HEK293 (cell line): ENCODE results near the gene SOX18.

Source experiments
- CTCF ChIA-PET: fragments of 350-600 bp; formaldehyde crosslinking; extraction: SDS; loops from one replicate; lab custom pipeline; 2021; ENCODE audit warnings: antibody characterized with exemption; lab: Yijun Ruan, JAX
- POLR2A ChIA-PET: fragments of 300-600 bp; formaldehyde crosslinking; extraction: SDS; loops from one replicate; lab custom pipeline; 2020; ENCODE audit warnings: antibody characterized with exemption, inconsistent platforms; lab: Yijun Ruan, JAX
- H3K27ac ChIP-seq: fragments of 200-500 bp; sonication (Bioruptor generic); 2 replicates; pipeline ENCODE4 v1.5.1; 2014; ENCODE audit warnings: low read depth, low read length, control low read depth, inconsistent platforms; ENCODE audit errors: extremely low read depth
- H3K36me3 ChIP-seq, 2 experiments: fragments of 200-500 bp in 1 of 2; sonication (Bioruptor generic) in 1 of 2; 1 replicate in 1 of 2; 2 replicates in 1 of 2; pipeline ENCODE4 v1.5.1; 2014 to 2017; ENCODE audit warnings: inconsistent platforms in 2 of 2, low read length in 2 of 2; ENCODE audit not compliant: control insufficient read depth in 2 of 2, insufficient read depth in 1 of 2
- H3K4me1 ChIP-seq: fragments of 200-500 bp; sonication (Bioruptor generic); 2 replicates; pipeline ENCODE4 v1.5.1; 2014; ENCODE audit warnings: mild to moderate bottlenecking, low read length, inconsistent platforms; ENCODE audit not compliant: control insufficient read depth, insufficient read depth
- H3K4me3 ChIP-seq: 2 replicates; pipeline ENCODE4 v1.5.1; 2011; ENCODE audit warnings: low read depth, mild to moderate bottlenecking, control low read depth, low read length, moderate library complexity
- H3K9me3 ChIP-seq: fragments of 200-500 bp; sonication (Bioruptor generic); 2 replicates; pipeline ENCODE4 v1.5.1; 2014; ENCODE audit warnings: low read depth, low read length, inconsistent platforms; ENCODE audit not compliant: control insufficient read depth, insufficient read depth
- GLIS1 ChIP-seq: fragments of 450-650 bp; formaldehyde crosslinking; IDR thresholded peaks from 2 replicates; pipeline ENCODE4 v1.5.1; 2016; ENCODE audit warnings: missing biosample characterization, missing genetic modification characterization
- HOXC10 ChIP-seq: sonication (generic); formaldehyde crosslinking; IDR thresholded peaks from 2 replicates; pipeline ENCODE4 v1.8.1; 2023; ENCODE audit warnings: mild to moderate bottlenecking, missing genetic modification reagents
- MEIS1 ChIP-seq: sonication (generic); formaldehyde crosslinking; IDR thresholded peaks from 2 replicates; pipeline ENCODE4 v1.8.1; 2022; ENCODE audit warnings: missing genetic modification reagents, mild to moderate bottlenecking, borderline replicate concordance
- OSR2 ChIP-seq: fragments of 450-650 bp; formaldehyde crosslinking; IDR thresholded peaks from 2 replicates; pipeline ENCODE4 v1.5.1; 2016; ENCODE audit warnings: missing biosample characterization, missing genetic modification characterization
- ZBTB7A ChIP-seq: fragments of 450-650 bp; formaldehyde crosslinking; IDR thresholded peaks from 2 replicates; pipeline ENCODE4 v1.5.1; 2016; ENCODE audit warnings: low read depth, missing biosample characterization, missing genetic modification characterization
- ZBTB8A ChIP-seq: fragments of 450-650 bp; formaldehyde crosslinking; IDR thresholded peaks from 2 replicates; pipeline ENCODE4 v1.5.1; 2016; ENCODE audit warnings: missing biosample characterization, missing genetic modification characterization
- ZEB2 ChIP-seq: fragments of 450-650 bp; formaldehyde crosslinking; IDR thresholded peaks from 2 replicates; pipeline ENCODE4 v1.5.1; 2016; ENCODE audit warnings: missing biosample characterization, missing genetic modification characterization
- ZFHX2 ChIP-seq: fragments of 450-650 bp; formaldehyde crosslinking; conservative IDR thresholded peaks from 2 replicates; pipeline ENCODE4 v1.5.1; 2016; ENCODE audit warnings: missing biosample characterization, missing genetic modification characterization
- ZFP41 ChIP-seq: fragments of 450-650 bp; formaldehyde crosslinking; IDR thresholded peaks from 2 replicates; pipeline ENCODE4 v1.5.1; 2016; ENCODE audit warnings: missing biosample characterization, missing genetic modification characterization, borderline replicate concordance
- ZIC2 ChIP-seq: fragments of 450-650 bp; formaldehyde crosslinking; IDR thresholded peaks from 2 replicates; pipeline ENCODE4 v1.5.1; 2016; ENCODE audit warnings: missing biosample characterization, missing genetic modification characterization
- ZNF132 ChIP-seq: fragments of 450-650 bp; formaldehyde crosslinking; IDR thresholded peaks from 2 replicates; pipeline ENCODE4 v1.5.1; 2017; ENCODE audit warnings: missing biosample characterization, missing genetic modification characterization, borderline replicate concordance
- ZNF169 ChIP-seq: fragments of 450-650 bp; formaldehyde crosslinking; IDR thresholded peaks from 2 replicates; pipeline ENCODE4 v1.5.1; 2016; ENCODE audit warnings: missing biosample characterization, missing genetic modification characterization
- ZNF48 ChIP-seq: fragments of 450-650 bp; formaldehyde crosslinking; IDR thresholded peaks from 2 replicates; pipeline ENCODE4 v1.5.1; 2016; ENCODE audit warnings: missing biosample characterization, missing genetic modification characterization
- ZNF549 ChIP-seq: fragments of 450-650 bp; IDR thresholded peaks from 2 replicates; pipeline ENCODE4 v1.5.1; 2018; ENCODE audit warnings: missing biosample characterization, missing genetic modification characterization, mild to moderate bottlenecking, inconsistent platforms, moderate library complexity
- ZNF596 ChIP-seq: fragments of 450-650 bp; IDR thresholded peaks from 2 replicates; pipeline ENCODE4 v1.5.0; 2018; ENCODE audit warnings: missing biosample characterization, mild to moderate bottlenecking, missing genetic modification characterization, moderate library complexity
- ZNF621 ChIP-seq: fragments of 450-650 bp; formaldehyde crosslinking; IDR thresholded peaks from 2 replicates; pipeline ENCODE4 v1.5.1; 2017; ENCODE audit warnings: missing biosample characterization, missing genetic modification characterization
- ZNF677 ChIP-seq: fragments of 450-650 bp; IDR thresholded peaks from 2 replicates; pipeline ENCODE4 v1.5.0; 2018; ENCODE audit warnings: missing biosample characterization, mild to moderate bottlenecking, missing genetic modification characterization, moderate library complexity
- ZSCAN23 ChIP-seq: fragments of 450-650 bp; formaldehyde crosslinking; IDR thresholded peaks from 2 replicates; pipeline ENCODE4 v1.5.1; 2016; ENCODE audit warnings: missing biosample characterization, missing genetic modification characterization
- TF ChIP-seq, protein P1 (sequence below): fragments of 450-650 bp; formaldehyde crosslinking; IDR thresholded peaks from 2 replicates; pipeline ENCODE4 v1.5.1; 2016; ENCODE audit warnings: missing biosample characterization, missing genetic modification characterization, low read depth
- TF ChIP-seq, protein P2 (sequence below): fragments of 450-650 bp; formaldehyde crosslinking; IDR thresholded peaks from 2 replicates; pipeline ENCODE4 v1.5.1; 2016; ENCODE audit warnings: missing biosample characterization, missing genetic modification characterization
- TF ChIP-seq, protein P3 (sequence below): fragments of 450-650 bp; formaldehyde crosslinking; IDR thresholded peaks from 2 replicates; pipeline ENCODE4 v1.5.1; 2016; ENCODE audit warnings: missing biosample characterization, missing genetic modification characterization

Gene SOX18

DNA sequence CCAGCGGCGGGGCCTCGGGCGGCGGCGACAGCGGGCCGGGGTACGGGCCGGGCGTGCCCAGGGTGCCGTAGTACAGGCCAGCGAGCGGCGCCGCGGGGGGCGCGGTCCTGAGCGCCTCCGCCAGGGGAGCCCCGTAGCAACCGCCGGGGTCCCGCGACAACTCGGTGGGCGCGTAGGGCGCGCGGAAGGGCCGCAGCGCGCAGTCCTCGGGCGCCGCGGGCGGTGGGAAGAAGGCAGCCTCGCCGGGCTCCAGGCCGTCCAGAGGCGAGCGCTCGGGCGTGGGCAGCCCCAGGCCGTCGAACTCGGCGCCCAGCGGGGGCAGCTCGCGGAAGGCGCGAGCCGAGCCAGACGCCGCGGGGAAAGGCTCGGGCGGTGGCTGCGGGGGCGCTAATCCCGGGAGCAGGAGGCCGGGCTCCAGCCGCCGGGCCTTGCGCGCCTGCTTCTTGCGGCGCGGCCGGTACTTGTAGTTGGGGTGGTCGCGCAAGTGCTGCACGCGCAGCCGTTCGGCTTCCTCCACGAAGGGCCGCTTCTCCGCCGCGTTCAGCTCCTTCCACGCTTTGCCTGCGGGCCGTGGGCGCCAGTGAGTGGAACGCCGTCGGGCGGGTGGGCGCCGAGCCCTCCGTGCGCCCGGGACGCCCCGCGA lies 916 bp downstream of the SOX18 start:
- Histone ChIP-seq H3K9me3 (no peaks in the 10 kb centered on the region), H3K36me3 (peaks cover 0 to 5% of the 10 kb centered on the region in 2 experiments; a peak in 1 of 3 replicates), H3K4me3 (no peak overlapping the region), H3K27ac (no peak overlapping the region), H3K4me1 (peaks cover 6% of the 10 kb centered on the region)
- TF ChIP-seq ZNF621 (no peak), MEIS1 (no peak), ZEB2 (tag by site-specific recombination) (no peak), ZNF596 (tag by site-specific recombination) (no peak), ZFP41 (tag by site-specific recombination) (no peak), OSR2 (tag by site-specific recombination) (no peak), GLIS1 (tag by site-specific recombination) (no peak), ZNF48 (tag by site-specific recombination) (no peak), ZSCAN23 (tag by site-specific recombination) (no peak), HOXC10 (no peak), ZNF169 (tag by site-specific recombination) (no peak), ZNF549 (tag by site-specific recombination) (no peak), ZNF132 (no peak)
- TF ChIP-seq, protein P1, sequence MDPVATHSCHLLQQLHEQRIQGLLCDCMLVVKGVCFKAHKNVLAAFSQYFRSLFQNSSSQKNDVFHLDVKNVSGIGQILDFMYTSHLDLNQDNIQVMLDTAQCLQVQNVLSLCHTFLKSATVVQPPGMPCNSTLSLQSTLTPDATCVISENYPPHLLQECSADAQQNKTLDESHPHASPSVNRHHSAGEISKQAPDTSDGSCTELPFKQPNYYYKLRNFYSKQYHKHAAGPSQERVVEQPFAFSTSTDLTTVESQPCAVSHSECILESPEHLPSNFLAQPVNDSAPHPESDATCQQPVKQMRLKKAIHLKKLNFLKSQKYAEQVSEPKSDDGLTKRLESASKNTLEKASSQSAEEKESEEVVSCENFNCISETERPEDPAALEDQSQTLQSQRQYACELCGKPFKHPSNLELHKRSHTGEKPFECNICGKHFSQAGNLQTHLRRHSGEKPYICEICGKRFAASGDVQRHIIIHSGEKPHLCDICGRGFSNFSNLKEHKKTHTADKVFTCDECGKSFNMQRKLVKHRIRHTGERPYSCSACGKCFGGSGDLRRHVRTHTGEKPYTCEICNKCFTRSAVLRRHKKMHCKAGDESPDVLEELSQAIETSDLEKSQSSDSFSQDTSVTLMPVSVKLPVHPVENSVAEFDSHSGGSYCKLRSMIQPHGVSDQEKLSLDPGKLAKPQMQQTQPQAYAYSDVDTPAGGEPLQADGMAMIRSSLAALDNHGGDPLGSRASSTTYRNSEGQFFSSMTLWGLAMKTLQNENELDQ (tag by site-specific recombination), result no peak
- TF ChIP-seq, protein P2, sequence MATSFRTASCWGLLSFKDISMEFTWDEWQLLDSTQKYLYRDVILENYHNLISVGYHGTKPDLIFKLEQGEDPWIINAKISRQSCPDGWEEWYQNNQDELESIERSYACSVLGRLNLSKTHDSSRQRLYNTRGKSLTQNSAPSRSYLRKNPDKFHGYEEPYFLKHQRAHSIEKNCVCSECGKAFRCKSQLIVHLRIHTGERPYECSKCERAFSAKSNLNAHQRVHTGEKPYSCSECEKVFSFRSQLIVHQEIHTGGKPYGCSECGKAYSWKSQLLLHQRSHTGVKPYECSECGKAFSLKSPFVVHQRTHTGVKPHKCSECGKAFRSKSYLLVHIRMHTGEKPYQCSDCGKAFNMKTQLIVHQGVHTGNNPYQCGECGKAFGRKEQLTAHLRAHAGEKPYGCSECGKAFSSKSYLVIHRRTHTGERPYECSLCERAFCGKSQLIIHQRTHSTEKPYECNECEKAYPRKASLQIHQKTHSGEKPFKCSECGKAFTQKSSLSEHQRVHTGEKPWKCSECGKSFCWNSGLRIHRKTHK (tag by site-specific recombination), result no peak
- ChIA-PET CTCF (no interaction called here), POLR2A (interaction anchor here (1.4 kb wide), 1 partner anchor 9 kb away, joined by 4 read pairs; no protein-coding TSS in a partner anchor)

DNA sequence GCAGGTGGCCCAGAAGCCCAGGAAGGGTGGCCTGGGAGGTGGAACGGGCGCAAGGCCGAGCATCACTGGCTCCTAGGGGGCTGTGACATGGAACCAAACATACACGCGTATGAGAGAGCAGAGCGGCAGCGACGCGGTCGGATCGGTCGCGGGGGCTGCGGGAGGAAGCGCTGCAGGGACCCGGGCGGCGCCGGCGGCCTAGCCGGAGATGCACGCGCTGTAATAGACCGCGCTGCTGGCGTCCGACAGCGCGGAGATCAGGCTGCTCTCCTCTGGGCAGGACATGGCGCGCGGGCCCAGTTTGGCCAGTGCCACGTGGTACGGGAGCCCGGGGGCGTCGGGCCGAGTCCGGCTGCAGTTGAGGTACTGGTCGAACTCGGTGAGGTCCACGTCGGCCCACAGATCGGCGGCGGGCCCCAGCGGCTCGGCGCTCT lies 1.5 kb downstream of the SOX18 start:
- ChIA-PET POLR2A (interaction anchor here (1.3 to 1.4 kb wide), 2 partner anchors 9 to 15 kb away, joined by 4 to 5 read pairs; partner anchors contain the start of gene TCEA2), CTCF (interaction anchor here (0.7 kb wide), 1 partner anchor 35 kb away, joined by 3 read pairs; no protein-coding TSS in a partner anchor)
- TF ChIP-seq ZBTB8A (tag by site-specific recombination), result 0 out of 2 replicates have a peak, but pooled peaks have one; percentile 22
- TF ChIP-seq ZNF677 (tag by site-specific recombination), result no peak
- peaks cover 6% of the 10 kb centered on the region for H3K4me1 ChIP-seq
- H3K9me3 ChIP-seq, result no peaks in the 10 kb centered on the region
- H3K4me3 ChIP-seq, result no peak overlapping the region
- peaks cover 0 to 5% of the 10 kb centered on the region in 2 experiments; a peak in 1 of 3 replicates for H3K36me3 ChIP-seq
- no peak overlapping the region for H3K27ac ChIP-seq

DNA sequence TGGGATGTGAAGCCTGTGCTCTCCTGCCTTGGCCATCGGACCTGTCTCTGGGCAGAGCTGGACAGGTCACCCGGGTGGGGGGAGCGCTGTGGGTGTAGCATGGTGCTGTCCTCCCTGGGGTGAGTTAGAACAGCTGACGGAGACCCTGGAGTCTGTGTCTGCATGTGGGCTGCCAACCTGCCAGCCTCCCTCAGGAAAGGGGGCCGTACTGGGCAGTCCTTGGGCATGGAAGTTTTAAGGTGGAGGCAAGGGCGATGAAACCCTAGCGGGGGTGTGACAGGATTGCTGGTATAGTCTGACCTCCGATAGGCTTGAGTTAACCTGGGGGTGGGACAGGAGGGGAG lies 2.4 kb downstream of the SOX18 start:
- Histone ChIP-seq H3K4me3 (no peak overlapping the region), H3K36me3 (peaks cover 0 to 5% of the 10 kb centered on the region in 2 experiments; a peak in 1 of 3 replicates), H3K4me1 (peaks cover 6% of the 10 kb centered on the region), H3K9me3 (no peaks in the 10 kb centered on the region), H3K27ac (no peak overlapping the region)
- TF ChIP-seq ZBTB7A (no peak), ZIC2 (tag by site-specific recombination) (0 out of 2 replicates have a peak, but pooled peaks have one; percentile 0), ZFHX2 (tag by site-specific recombination) (peak; percentile 8; the same call in 1 of the 2 replicates), OSR2 (tag by site-specific recombination) (no peak)
- TF ChIP-seq, protein P3, sequence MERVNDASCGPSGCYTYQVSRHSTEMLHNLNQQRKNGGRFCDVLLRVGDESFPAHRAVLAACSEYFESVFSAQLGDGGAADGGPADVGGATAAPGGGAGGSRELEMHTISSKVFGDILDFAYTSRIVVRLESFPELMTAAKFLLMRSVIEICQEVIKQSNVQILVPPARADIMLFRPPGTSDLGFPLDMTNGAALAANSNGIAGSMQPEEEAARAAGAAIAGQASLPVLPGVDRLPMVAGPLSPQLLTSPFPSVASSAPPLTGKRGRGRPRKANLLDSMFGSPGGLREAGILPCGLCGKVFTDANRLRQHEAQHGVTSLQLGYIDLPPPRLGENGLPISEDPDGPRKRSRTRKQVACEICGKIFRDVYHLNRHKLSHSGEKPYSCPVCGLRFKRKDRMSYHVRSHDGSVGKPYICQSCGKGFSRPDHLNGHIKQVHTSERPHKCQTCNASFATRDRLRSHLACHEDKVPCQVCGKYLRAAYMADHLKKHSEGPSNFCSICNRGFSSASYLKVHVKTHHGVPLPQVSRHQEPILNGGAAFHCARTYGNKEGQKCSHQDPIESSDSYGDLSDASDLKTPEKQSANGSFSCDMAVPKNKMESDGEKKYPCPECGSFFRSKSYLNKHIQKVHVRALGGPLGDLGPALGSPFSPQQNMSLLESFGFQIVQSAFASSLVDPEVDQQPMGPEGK (tag by site-specific recombination), result 0 out of 2 replicates have a peak, but pooled peaks have one; percentile 24
- POLR2A ChIA-PET, result interaction anchor here (1.3 kb wide), 1 partner anchor 16 kb away, joined by 5 read pairs; the partner anchor contains the start of gene TCEA2
- CTCF ChIA-PET, result interaction anchor here (0.5 kb wide), 2 partner anchors 33 to 847 kb away, joined by 3 read pairs; partner anchors contain the start of genes OPRL1 and RGS19
